H9 (cell line): Measurements from ENCODE around the gene NDUFA5. TPM values are rescaled to one million over a fixed set of nuclear protein-coding genes. Genes with fewer than 3 reads are reported as not detected.

Experiments
- DNase-seq: peaks from one replicate; pipeline ENCODE4 v3.0.0-alpha.2; 2017
- H2AFZ ChIP-seq: one replicate; pipeline ENCODE4 v1.6.1; 2013; ENCODE audit warnings: mild to moderate bottlenecking, low read length, control low read depth, moderate library complexity
- H2AK5ac ChIP-seq: 2 replicates; pipeline ENCODE4 v1.6.1; 2013; ENCODE audit warnings: low read length, control low read depth, mixed read lengths; ENCODE audit not compliant: insufficient read length
- H2BK120ac ChIP-seq: one replicate; pipeline ENCODE4 v1.6.1; 2013; ENCODE audit warnings: low read depth, mild to moderate bottlenecking, low read length, control low read depth, inconsistent platforms; ENCODE audit not compliant: poor library complexity, severe bottlenecking
- H2BK12ac ChIP-seq: 2 replicates; pipeline ENCODE4 v1.6.1; 2013; ENCODE audit warnings: low read length, control low read depth, mixed read lengths, low read depth; ENCODE audit not compliant: insufficient read length
- H2BK15ac ChIP-seq: 2 replicates; pipeline ENCODE4 v1.6.1; 2013; ENCODE audit warnings: low read depth, low read length, control low read depth
- H2BK20ac ChIP-seq: one replicate; pipeline ENCODE4 v1.6.1; 2013; ENCODE audit warnings: low read depth, mild to moderate bottlenecking, low read length, control low read depth, inconsistent platforms; ENCODE audit not compliant: poor library complexity, severe bottlenecking
- H2BK5ac ChIP-seq: 2 replicates; pipeline ENCODE4 v1.6.1; 2013; ENCODE audit warnings: low read length, control low read depth, mixed read lengths; ENCODE audit not compliant: insufficient read length
- H3K14ac ChIP-seq: 2 replicates; pipeline ENCODE4 v1.6.1; 2013; ENCODE audit warnings: low read length, control low read depth; ENCODE audit not compliant: insufficient read depth
- H3K18ac ChIP-seq: 2 replicates; pipeline ENCODE4 v1.6.1; 2013; ENCODE audit warnings: low read depth, mild to moderate bottlenecking, mixed read lengths, low read length, control low read depth; ENCODE audit not compliant: insufficient read length
- H3K23ac ChIP-seq: 2 replicates; pipeline ENCODE4 v1.6.1; 2013; ENCODE audit warnings: low read length, control low read depth, mixed read lengths, low read depth; ENCODE audit not compliant: insufficient read length
- H3K23me2 ChIP-seq: 2 replicates; pipeline ENCODE4 v1.6.1; 2013; ENCODE audit warnings: low read depth, mild to moderate bottlenecking, mixed read lengths, low read length, control low read depth; ENCODE audit not compliant: insufficient read length, poor library complexity, severe bottlenecking
- H3K27ac ChIP-seq: 2 replicates; pipeline ENCODE4 v1.5.1; 2013; ENCODE audit warnings: low read length, control low read depth, mixed read lengths, low read depth; ENCODE audit not compliant: insufficient read length
- H3K27me3 ChIP-seq: 2 replicates; pipeline ENCODE4 v1.6.1; 2013; ENCODE audit warnings: low read length, control low read depth, inconsistent platforms; ENCODE audit not compliant: insufficient read depth
- H3K4ac ChIP-seq: 2 replicates; pipeline ENCODE4 v1.6.1; 2013; ENCODE audit warnings: low read depth, mild to moderate bottlenecking, control low read depth, inconsistent platforms, low read length, moderate library complexity
- H3K4me1 ChIP-seq: 2 replicates; pipeline ENCODE4 v1.6.1; 2013; ENCODE audit warnings: low read length, control low read depth, inconsistent platforms; ENCODE audit not compliant: insufficient read depth
- H3K4me2 ChIP-seq: 2 replicates; pipeline ENCODE4 v1.6.1; 2013; ENCODE audit warnings: low read length, control low read depth, mixed read lengths; ENCODE audit not compliant: insufficient read length, insufficient read depth
- H3K56ac ChIP-seq: 2 replicates; pipeline ENCODE4 v1.6.1; 2013; ENCODE audit warnings: low read depth, mild to moderate bottlenecking, mixed read lengths, low read length, control low read depth; ENCODE audit not compliant: insufficient read length
- H3K79me1 ChIP-seq: 2 replicates; pipeline ENCODE4 v1.6.1; 2013; ENCODE audit warnings: low read depth, mild to moderate bottlenecking, moderate library complexity, low read length, control low read depth, inconsistent platforms; ENCODE audit not compliant: insufficient read depth, poor library complexity, severe bottlenecking
- H3K79me2 ChIP-seq: 2 replicates; pipeline ENCODE4 v1.6.1; 2013; ENCODE audit warnings: low read length, control low read depth, inconsistent platforms; ENCODE audit not compliant: insufficient read depth
- H3K9ac ChIP-seq: 2 replicates; pipeline ENCODE4 v1.6.1; 2013; ENCODE audit warnings: low read length, control low read depth, mixed read lengths; ENCODE audit not compliant: insufficient read length; ENCODE audit errors: extremely low read depth
- H3K9me3 ChIP-seq: one replicate; pipeline ENCODE4 v1.6.1; 2013; ENCODE audit warnings: low read depth, low read length, inconsistent platforms; ENCODE audit not compliant: control insufficient read depth
- H3T11ph ChIP-seq: one replicate; pipeline ENCODE4 v1.6.1; 2013; ENCODE audit warnings: mild to moderate bottlenecking, low read length, control low read depth, inconsistent platforms
- H4K20me1 ChIP-seq: one replicate; pipeline ENCODE4 v1.6.1; 2013; ENCODE audit not compliant: control insufficient read depth, insufficient read length, insufficient read depth
- H4K5ac ChIP-seq: 2 replicates; pipeline ENCODE4 v1.6.1; 2013; ENCODE audit warnings: low read depth, mild to moderate bottlenecking, mixed read lengths, low read length, control low read depth; ENCODE audit not compliant: insufficient read length
- H4K8ac ChIP-seq: replicated peaks from 2 replicates; pipeline ENCODE4 v1.6.1; 2013; ENCODE audit warnings: low read length, control low read depth, mixed read lengths, low read depth; ENCODE audit not compliant: insufficient read length
- H4K91ac ChIP-seq: 2 replicates; pipeline ENCODE4 v1.6.1; 2013; ENCODE audit warnings: low read depth, mild to moderate bottlenecking, moderate library complexity, mixed read lengths, low read length, control low read depth; ENCODE audit not compliant: insufficient read length
- H3K27ac Mint-ChIP-seq, 3 experiments: 2 replicates in 2 of 3; 3 replicates in 1 of 3; pipeline ENCODE4 v1.8.0; 2020 to 2021; ENCODE audit warnings: mixed read lengths in 3 of 3, mild to moderate bottlenecking in 1 of 3, moderate library complexity in 1 of 3
- H3K27me3 Mint-ChIP-seq: 2 replicates; pipeline ENCODE4 v1.8.0; 2021; ENCODE audit warnings: low read depth, mild to moderate bottlenecking, moderate library complexity, mixed read lengths
- H3K36me3 Mint-ChIP-seq, 3 experiments: 2 replicates in 2 of 3; 3 replicates in 1 of 3; pipeline ENCODE4 v1.8.0; 2020 to 2021; ENCODE audit warnings: low read depth in 3 of 3, mixed read lengths in 3 of 3; ENCODE audit not compliant: insufficient read depth in 1 of 3
- H3K4me1 Mint-ChIP-seq, 2 experiments: 2 replicates each; pipeline ENCODE4 v1.8.0; 2020; ENCODE audit warnings: mixed read lengths in 2 of 2
- H3K4me3 Mint-ChIP-seq, 2 experiments: 2 replicates in 1 of 2; 3 replicates in 1 of 2; pipeline ENCODE4 v1.8.0; 2020 to 2021; ENCODE audit warnings: mild to moderate bottlenecking in 2 of 2, mixed read lengths in 2 of 2, moderate library complexity in 1 of 2
- H3K9me3 Mint-ChIP-seq, 2 experiments: 2 replicates in 1 of 2; 3 replicates in 1 of 2; pipeline ENCODE4 v1.8.0; 2020; ENCODE audit warnings: mild to moderate bottlenecking in 2 of 2, mixed read lengths in 2 of 2, moderate library complexity in 1 of 2
- WGBS: extraction: QIAGEN DNeasy Blood & Tissue Kit; methylation state at CpG from one replicate; pipeline ENCODE4 v1.1.7; 2013; ENCODE audit warnings: missing lambda C conversion rate, low lambda C conversion rate, mixed read lengths; ENCODE audit not compliant: insufficient read length; ENCODE audit errors: extremely low coverage; 5-methylcytosine and 5-hydroxymethylcytosine counted together
- total RNA-seq: library from RNA; stranded (reverse); gene quantifications from 2 replicates; pipeline ENCODE4 v1.2.1, GENCODE V29; 2021
- TF ChIP-seq, protein P1 (sequence below): fragments of 200-600 bp; sonication (generic); conservative IDR thresholded peaks from 3 replicates; pipeline ENCODE4 v1.8.0; 2021; ENCODE audit warnings: antibody characterized with exemption, mild to moderate bottlenecking

NDUFA5 gene
- total RNA-seq, 1 experiment from 2014 or later, result 76.5 TPM

- no peaks in the 10 kb centered on the region for H3K23me2 ChIP-seq
- H3K23ac ChIP-seq, result no peak overlapping the region
- no peak overlapping the region for H3K27ac ChIP-seq
- no peak overlapping the region for H3K4me3 Mint-ChIP-seq
- no peak overlapping the region for H2AK5ac ChIP-seq
- H2BK15ac ChIP-seq, result no peak overlapping the region
- H3K27ac Mint-ChIP-seq, result no peak overlapping the region
- H3K56ac ChIP-seq, result no peak overlapping the region
- H2AFZ ChIP-seq, result no peak overlapping the region
- no peaks in the 10 kb centered on the region for H3K4me1 ChIP-seq
- no peak for DNase-seq
- H4K20me1 ChIP-seq, result no peaks in the 10 kb centered on the region
- WGBS, result no CpG with 5 or more reads among the region's 1 CpG
- no peak overlapping the region for H4K8ac ChIP-seq
- no peaks in the 10 kb centered on the region for H3K9me3 Mint-ChIP-seq
- H3K9ac ChIP-seq, result no peak overlapping the region
- no peak overlapping the region for H4K5ac ChIP-seq
- H3K4ac ChIP-seq, result no peak overlapping the region
- no peaks in the 10 kb centered on the region for H3K79me1 ChIP-seq
- no peak overlapping the region for H2BK5ac ChIP-seq
- TF ChIP-seq, protein P1, sequence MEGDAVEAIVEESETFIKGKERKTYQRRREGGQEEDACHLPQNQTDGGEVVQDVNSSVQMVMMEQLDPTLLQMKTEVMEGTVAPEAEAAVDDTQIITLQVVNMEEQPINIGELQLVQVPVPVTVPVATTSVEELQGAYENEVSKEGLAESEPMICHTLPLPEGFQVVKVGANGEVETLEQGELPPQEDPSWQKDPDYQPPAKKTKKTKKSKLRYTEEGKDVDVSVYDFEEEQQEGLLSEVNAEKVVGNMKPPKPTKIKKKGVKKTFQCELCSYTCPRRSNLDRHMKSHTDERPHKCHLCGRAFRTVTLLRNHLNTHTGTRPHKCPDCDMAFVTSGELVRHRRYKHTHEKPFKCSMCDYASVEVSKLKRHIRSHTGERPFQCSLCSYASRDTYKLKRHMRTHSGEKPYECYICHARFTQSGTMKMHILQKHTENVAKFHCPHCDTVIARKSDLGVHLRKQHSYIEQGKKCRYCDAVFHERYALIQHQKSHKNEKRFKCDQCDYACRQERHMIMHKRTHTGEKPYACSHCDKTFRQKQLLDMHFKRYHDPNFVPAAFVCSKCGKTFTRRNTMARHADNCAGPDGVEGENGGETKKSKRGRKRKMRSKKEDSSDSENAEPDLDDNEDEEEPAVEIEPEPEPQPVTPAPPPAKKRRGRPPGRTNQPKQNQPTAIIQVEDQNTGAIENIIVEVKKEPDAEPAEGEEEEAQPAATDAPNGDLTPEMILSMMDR, result no peak
- no peaks in the 10 kb centered on the region for H3K27me3 ChIP-seq
- H3K27me3 Mint-ChIP-seq, result no peaks in the 10 kb centered on the region
- H3K4me2 ChIP-seq, result no peak overlapping the region
- peaks cover 2 to 4% (median 2%) of the 10 kb centered on the region in 3 experiments; a peak in 4 of 7 replicates for H3K36me3 Mint-ChIP-seq
- no peak overlapping the region for H2BK120ac ChIP-seq
- peaks cover 28 to 31% of the 10 kb centered on the region in 2 experiments for H3K4me1 Mint-ChIP-seq
- H4K91ac ChIP-seq, result no peak overlapping the region
- H3K14ac ChIP-seq, result no peak overlapping the region
- H2BK12ac ChIP-seq, result no peak overlapping the region
- no peak overlapping the region for H3T11ph ChIP-seq
- no peak overlapping the region for H3K18ac ChIP-seq
- H2BK20ac ChIP-seq, result no peak overlapping the region
- no peaks in the 10 kb centered on the region for H3K79me2 ChIP-seq
- H3K9me3 ChIP-seq, result no peaks in the 10 kb centered on the region
Measured at GRCh38 chr7:123498031-123498430, 59.6 kb downstream of the NDUFA5 start.
